Stromal cell of bone marrow (primary cell): ENCODE measurements around the gene AKAP14.
A peak's percentile ranks its signal among the peaks of the same experiment; 100 is the strongest.
"Not testable (repeated sequence)": the region's sequence is repeated elsewhere in the genome, so short reads cannot be mapped to it uniquely, and the experiment has no call there.

Experiments used
- DNase-seq: peaks from one replicate; pipeline ENCODE4 v3.0.0-alpha.2; 2012; ENCODE audit warnings: low read depth

The AKAP14 gene

DNA sequence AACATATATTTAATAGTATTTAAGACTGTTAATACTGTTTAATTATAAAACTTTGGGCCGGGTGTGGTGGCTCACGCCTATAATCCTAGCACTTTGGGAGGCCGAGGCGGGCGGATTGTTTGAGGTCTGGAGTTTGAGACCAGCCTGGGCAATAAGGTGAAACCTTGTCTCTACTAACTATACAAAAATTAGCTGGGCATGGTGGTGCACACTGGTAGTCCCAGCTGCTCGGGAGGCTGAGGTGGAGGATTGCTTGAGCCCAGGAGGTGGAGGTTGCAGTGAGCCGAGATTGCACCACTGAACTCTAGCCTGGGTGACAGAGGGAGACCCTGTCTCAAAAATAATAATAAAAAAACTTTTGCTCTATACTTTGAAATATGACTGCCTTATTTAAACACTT lies 26.7 kb downstream of the AKAP14 start:
- not testable (repeated sequence) for DNase-seq

DNA sequence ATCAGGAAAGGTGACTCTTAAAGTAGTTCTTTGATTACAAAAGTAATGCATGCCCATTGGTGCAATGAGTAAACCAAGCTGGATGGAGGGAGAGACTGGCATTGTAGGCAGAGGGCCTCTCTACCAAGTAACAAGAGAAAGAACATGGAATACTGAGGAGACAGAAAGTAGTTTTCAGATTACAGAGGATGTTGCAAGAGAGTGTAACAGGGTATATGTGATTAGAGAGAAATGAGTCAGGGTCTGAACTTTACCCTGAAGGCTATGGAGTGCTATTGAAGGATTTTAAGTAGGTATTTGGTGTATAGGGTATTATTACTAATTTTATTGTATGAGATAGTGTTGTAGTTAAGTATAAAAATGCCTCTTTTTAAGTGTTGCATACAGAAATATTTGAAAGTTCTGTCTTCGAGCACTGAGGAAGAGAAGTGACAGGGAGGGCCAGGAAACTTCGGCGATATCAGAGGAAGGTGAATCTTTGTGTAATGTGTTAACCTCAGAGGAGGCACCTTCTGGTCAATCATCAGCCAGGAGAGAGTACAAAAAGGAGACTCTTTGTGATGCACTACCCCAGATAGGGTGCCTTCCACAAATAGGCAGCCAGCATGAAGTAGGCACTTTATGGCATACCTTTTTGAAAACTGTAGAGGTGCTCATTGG lies 39.7 kb downstream of the AKAP14 start:
- no peak for DNase-seq

DNA sequence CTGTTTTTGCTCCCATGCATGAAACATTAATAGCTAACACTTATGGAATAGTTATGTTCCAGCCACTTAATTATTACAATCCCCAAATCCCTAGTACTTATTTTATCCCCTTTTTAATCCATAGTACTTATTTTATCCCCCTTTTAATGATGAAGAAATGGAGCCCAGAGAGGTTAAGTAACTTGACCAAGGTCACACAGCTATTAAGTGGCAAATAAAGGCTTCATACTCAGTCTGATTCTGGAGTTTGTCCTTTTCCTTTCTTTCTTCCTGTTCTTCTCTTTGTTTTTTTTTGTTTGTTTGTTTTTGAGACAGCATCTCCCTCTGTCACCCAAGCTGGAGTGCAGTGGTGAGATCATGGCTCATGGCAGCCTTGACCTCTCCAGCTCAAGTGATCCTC lies 45.6 kb downstream of the AKAP14 start:
- no peak for DNase-seq

DNA sequence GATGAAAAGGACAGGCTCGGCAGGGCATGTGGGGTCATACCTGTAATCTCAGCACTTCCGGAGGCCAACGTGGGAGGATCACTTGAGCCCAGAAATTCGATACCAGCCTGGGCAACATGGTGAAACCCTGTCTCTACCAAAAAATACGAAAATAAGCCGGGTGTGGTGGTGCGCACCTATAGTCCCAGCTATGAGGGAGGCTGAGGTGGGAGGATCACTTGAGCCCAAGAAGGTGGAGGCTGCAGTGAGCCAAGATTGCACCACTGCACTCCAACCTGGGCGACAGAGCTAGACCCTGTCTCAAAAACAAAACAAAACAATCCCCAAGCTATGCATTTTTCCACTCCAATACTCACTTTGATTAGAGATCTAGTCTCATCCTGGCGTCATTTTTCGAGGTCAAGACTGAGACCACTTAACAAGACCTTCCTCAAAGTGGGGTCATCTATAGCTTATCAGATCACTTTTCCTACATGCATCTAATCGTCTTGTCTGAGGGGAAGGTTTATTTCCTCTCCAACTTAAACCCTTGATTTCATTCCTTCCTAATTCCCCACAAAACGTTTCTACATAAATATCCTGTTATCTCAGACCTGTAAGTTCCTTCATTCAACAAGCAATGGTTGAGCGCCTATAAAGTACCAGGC lies 46.6 kb downstream of the AKAP14 start:
- no peak for DNase-seq

DNA sequence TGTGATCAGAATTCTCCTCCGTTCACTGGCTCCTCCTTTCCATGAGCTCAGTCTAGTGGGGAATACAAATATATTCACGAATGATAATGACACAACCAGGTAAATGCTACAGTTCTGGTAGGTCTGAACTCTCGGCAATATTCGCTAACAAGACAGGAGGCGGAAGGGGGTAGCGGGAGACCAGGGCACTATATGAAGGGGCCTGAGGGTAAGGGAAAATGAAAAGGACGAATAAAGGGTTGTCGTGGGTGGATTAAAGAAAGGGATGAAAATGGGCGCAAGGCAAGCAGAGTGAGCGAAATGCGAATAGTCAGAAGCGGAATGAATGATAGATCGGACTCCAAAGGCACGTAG lies 47.1 kb downstream of the AKAP14 start:
- peak; percentile 2 for DNase-seq

DNA sequence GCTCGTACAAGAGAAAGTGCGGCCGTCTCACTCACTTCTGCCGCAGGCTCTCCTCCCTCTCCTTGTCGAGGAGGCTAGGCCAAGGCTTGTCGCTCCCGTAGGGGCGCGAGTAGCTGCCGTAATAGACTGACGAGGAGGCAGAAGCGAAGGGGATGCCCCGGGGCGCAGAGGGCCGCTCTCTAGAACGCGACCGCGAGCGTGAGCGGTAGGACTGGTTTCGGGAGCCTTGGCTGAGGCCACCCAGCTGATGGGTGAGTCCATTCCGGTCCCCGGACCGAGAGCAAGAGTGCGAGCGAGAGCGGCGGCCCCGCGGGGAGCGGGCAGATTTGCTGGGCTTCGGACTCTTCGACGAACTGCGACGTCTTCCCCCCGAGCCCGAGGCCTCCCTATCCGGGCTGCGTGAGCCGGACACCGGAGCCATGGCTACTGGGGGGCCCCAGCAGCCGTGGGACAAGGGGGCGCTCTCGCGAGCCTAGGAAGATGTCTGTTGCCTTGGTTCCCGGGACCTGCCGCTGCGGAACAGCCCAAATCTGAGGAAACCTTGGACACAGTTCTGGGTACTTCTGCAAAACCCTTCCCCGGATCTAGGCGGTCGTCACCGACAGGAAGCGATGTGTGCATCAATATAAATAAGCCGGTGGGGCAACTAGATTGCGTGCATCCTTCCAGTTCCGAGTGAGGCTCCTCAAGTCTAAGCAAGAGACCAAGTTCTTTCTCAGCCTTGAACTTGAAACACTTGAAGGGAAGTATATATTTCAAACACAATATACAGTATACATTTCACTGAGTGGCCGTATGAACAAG lies 47.7 kb downstream of the AKAP14 start, which contains the start of gene NKAP:
TSS of gene NKAP (minus strand) at position 567 of the 804 bp plus-strand sequence. CDS start at position 421, 146 bp downstream.
- DNase-seq = peak; percentile 88

DNA sequence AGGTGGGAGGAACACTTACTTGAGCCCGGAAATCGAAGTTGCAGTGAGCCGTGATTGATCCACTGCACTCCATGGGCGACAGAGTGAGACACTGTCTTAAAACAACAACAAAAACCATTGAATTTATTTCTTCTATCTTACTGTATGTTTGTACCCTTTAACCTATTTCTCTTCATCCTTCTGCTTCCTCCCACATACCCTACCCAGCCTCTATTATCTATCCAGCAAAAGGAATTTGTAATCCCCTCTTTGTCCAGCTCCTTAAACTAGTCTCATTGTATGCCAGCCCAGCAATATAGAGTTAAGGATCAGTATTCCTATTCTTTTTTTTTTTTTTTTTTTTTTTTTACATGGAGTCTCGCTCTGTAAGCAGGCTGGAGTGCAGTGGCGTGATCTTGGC lies 49.8 kb downstream of the AKAP14 start:
- DNase-seq = no peak

DNA sequence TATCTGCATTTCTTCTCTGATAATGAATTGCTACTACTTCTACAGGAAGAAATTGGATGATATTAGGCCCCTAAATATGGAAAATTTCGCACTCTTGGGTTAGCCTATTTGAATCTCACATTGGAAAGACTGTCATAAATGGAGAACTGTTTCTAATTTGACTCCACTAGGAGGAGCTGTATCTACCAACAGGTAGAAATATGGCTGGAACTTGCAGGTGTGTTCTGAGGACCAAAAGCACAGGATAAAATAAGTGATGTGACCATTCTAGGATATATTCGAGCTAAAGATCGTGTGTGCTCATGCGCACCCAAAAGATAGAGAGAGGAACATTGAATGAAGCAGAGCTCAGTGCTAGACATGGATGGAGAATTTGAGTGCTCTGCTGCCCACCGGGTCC lies 52.7 kb downstream of the AKAP14 start:
- no peak for DNase-seq

DNA sequence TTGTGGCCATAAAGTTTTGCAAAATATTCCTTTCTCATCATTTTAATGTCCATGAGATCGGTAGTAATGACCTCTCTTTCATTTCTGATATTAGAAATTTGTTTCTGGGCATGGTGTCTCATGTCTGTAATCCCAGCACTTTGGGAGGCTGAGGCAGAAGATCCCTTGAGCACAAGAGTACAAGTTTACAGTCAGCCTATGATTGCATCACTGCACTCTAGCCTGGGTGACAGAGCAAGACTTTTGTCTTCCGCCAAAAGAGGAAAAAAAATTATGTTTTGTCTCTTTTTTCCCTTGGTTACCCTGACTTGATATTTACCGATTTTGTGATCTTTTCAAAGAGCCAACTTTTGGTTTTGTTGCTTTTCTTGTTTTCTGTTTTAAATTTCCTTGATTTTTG lies 58.7 kb downstream of the AKAP14 start:
- DNase-seq = no peak

DNA sequence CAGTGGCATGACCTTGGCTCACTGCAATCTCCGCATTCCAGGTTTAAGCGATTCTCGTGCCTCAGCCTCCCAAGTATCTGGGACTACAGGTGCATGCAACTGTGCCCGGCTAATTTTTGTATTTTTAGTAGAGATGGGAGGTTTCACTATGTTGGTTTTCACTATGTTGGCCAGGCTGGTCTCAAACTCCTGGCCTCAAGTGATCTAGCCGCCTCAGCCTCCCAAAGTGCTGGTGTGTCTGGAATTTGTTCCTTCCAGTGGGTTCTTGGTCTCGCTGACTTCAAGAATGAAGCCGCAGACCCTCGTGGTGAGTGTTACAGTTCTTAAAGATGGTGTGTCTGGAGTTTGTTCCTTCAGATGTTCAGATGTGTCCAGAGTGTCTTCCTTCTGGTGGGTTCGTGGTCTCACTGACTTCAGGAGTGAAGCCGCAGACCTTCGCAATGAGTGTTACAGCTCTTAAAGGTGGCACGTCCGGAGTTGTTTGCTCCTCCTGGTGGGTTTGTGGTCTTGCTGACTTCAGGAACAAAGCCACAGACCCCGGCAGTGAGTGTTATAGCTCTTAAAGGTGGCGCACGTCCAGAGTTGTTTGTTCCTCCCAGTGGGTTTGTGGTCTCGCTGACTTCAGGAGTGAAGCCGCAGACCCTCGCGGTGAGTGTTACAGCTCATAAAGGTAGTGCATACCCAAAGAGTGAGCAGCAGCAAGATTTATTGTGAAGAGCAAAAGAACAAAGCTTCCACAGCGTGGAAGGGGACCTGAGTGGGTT lies 60.3 kb downstream of the AKAP14 start:
- DNase-seq = not testable (repeated sequence)

DNA sequence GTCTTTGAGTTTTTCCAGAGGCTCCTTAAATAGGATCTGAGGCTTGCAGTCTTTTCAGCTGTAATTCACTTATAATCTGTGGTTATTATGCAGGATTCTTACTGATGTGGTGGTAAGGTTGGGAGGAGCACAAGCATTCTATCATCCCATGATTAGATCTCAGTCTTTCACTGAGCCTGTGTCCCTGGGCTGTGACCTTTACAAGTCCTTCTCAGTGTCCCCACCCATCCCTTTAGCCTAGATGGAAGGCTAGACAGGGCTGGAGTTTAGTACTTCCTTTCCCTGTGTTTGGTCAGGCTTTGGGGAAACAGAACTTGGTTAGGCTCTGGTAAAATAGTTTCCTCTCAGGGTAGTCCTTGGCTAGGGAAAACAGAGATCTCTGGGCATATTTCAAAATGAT lies 64.9 kb downstream of the AKAP14 start:
- no peak for DNase-seq

DNA sequence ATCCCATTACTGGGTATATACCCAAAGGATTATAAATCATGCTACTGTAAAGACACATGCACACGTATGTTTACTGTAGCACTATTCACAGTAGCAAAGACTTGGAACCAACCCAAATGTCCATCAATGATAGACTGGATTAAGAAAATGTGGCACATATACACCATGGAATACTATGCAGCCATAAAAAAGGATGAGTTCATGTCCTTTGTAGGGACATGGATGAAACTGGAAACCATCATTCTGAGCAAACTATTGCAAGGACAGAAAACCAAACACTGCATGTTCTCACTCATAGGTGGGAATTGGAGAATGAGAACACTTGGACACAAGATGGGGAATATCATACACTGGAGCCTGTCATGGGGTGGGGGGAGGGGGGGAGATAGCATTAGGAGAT lies 71.1 kb downstream of the AKAP14 start:
- not testable (repeated sequence) for DNase-seq
